ENCODE data around the gene NR1H2.

NR1H2 gene

GRCh38 chr19:50422397-50423278 is 46.4 kb downstream of the NR1H2 start:
- Histone ChIP-seq H3K27ac (no peak overlapping the region), H3K9me3 (ENCODE audit: severe bottlenecking) (no peaks in the 10 kb centered on the region), H3K4me3 (ENCODE audit: low read depth, low read length) (no peak overlapping the region), H3K27me3 (ENCODE audit: insufficient read depth, low read depth, severe bottlenecking) (no peaks in the 10 kb centered on the region), H3K36me3 (peaks cover 3% of the 10 kb centered on the region; the same call in 1 of the 2 replicates)
- no peak for TF ChIP-seq CTCF (IDR thresholded peaks at IDR 0.05; ENCODE audit: low read depth, low read length)
- DNase-seq, result no peak

- Histone ChIP-seq H3K27ac (no peak overlapping the region), H3K36me3 (peaks cover 3% of the 10 kb centered on the region; the same call in 1 of the 2 replicates), H3K9me3 (ENCODE audit: severe bottlenecking) (no peaks in the 10 kb centered on the region), H3K4me3 (ENCODE audit: low read depth, low read length) (no peak overlapping the region), H3K27me3 (ENCODE audit: insufficient read depth, low read depth, severe bottlenecking) (no peaks in the 10 kb centered on the region)
- DNase-seq, result no peak
- TF ChIP-seq CTCF (IDR thresholded peaks at IDR 0.05; ENCODE audit: low read depth, low read length), result no peak
Observed at GRCh38 chr19:50423279-50424113, 47.2 kb downstream of the NR1H2 start.

GRCh38 chr19:50425581-50425980 is 49.3 kb downstream of the NR1H2 start:
- DNase-seq, result no peak
- Histone ChIP-seq H3K27ac (no peak overlapping the region), H3K36me3 (peaks cover 3% of the 10 kb centered on the region; the same call in 1 of the 2 replicates), H3K4me3 (ENCODE audit: low read depth, low read length) (no peak overlapping the region), H3K27me3 (ENCODE audit: insufficient read depth, low read depth, severe bottlenecking) (no peaks in the 10 kb centered on the region), H3K9me3 (ENCODE audit: severe bottlenecking) (no peaks in the 10 kb centered on the region)
- TF ChIP-seq CTCF (IDR thresholded peaks at IDR 0.05; ENCODE audit: low read depth, low read length), result no peak

- no peak overlapping the region for H3K27ac ChIP-seq
- DNase-seq, result no peak
Observed at GRCh38 chr19:50427318-50427925, 51.2 kb downstream of the NR1H2 start.

More at GRCh38 chr19:50427318-50427925, 51.2 kb downstream of the NR1H2 start:
- TF ChIP-seq CTCF (IDR thresholded peaks at IDR 0.05; ENCODE audit: low read depth, low read length), result no peak
- Histone ChIP-seq H3K27me3 (ENCODE audit: insufficient read depth, low read depth, severe bottlenecking) (no peaks in the 10 kb centered on the region), H3K9me3 (ENCODE audit: severe bottlenecking) (no peaks in the 10 kb centered on the region), H3K4me3 (ENCODE audit: low read depth, low read length) (no peak overlapping the region), H3K36me3 (peaks cover 3% of the 10 kb centered on the region; the same call in 1 of the 2 replicates)
